GM12878 (cell line): ENCODE results near the gene RPS6KA4. TPM values are rescaled to one million over a fixed set of nuclear protein-coding genes. Genes with fewer than 3 reads are reported as not detected.

Experiments used
- ATAC-seq: fragments of 200-7000 bp; cut with Tn5 transposase; 3 replicates; pipeline ENCODE4 v1.9.1; 2020; ENCODE audit warnings: mild to moderate bottlenecking, moderate library complexity
- BruUV-seq: library from RNA; stranded (reverse); fragments of 400-500 nt; replicated peaks from 2 replicates; lab custom pipeline; 2021; lab: Mats Ljungman, UMichigan
- CTCF ChIA-PET: fragments of 300-600 bp; sonication (Branson Sonifier 250); formaldehyde crosslinking; extraction: SDS; loops from one replicate; lab custom pipeline; 2021; ENCODE audit warnings: inconsistent platforms; lab: Yijun Ruan, JAX
- POLR2A ChIA-PET: fragments of 350-600 bp; formaldehyde crosslinking; extraction: SDS; loops from one replicate; lab custom pipeline; 2021; ENCODE audit warnings: inconsistent platforms; lab: Charles Lee
- RAD21 ChIA-PET: fragments of 300-600 bp; sonication (Branson Sonifier 250); formaldehyde crosslinking; loops from one replicate; lab custom pipeline; 2023; ENCODE audit warnings: antibody characterized with exemption; ENCODE audit not compliant: unreplicated experiment; lab: Charles Lee
- SMC1A ChIA-PET: fragments of 300-600 bp; sonication (Branson Sonifier 250); formaldehyde crosslinking; loops from one replicate; lab custom pipeline; 2023; ENCODE audit not compliant: unreplicated experiment, uncharacterized antibody; lab: Charles Lee
- DNase-seq: peaks from one replicate; pipeline ENCODE4 v3.0.0-alpha.2; 2011; ENCODE audit warnings: low read depth, low spot score
- FAIRE-seq: peaks from 3 replicates; lab custom pipeline; 2011; peaks lifted over from hg19 to GRCh38; lab: Jason Lieb, UNC
- H2AFZ ChIP-seq: 2 replicates; pipeline ENCODE4 v1.6.0; 2011; ENCODE audit warnings: low read depth, low read length, control low read depth; ENCODE audit not compliant: control insufficient read depth
- H3K27ac ChIP-seq: 2 replicates; pipeline ENCODE4 v1.5.1; 2011; ENCODE audit warnings: control low read depth; ENCODE audit not compliant: control insufficient read depth, insufficient read depth
- H3K27me3 ChIP-seq, 2 experiments: replicated peaks in 1 of 2; 2 replicates each; pipeline versions ENCODE4 v1.6.0 to v1.6.1; 2011; ENCODE audit warnings: low read length in 1 of 2; ENCODE audit not compliant: control insufficient read depth in 2 of 2, insufficient read depth in 2 of 2
- H3K36me3 ChIP-seq, 2 experiments: 2 replicates each; pipeline ENCODE4 v1.5.1; 2011; ENCODE audit warnings: low read length in 1 of 2; ENCODE audit not compliant: control insufficient read depth in 2 of 2, insufficient read depth in 2 of 2
- H3K4me1 ChIP-seq: 2 replicates; pipeline ENCODE4 v1.6.1; 2011; ENCODE audit warnings: mild to moderate bottlenecking, low read length, moderate library complexity, mixed read lengths; ENCODE audit not compliant: control insufficient read depth, insufficient read depth
- H3K4me2 ChIP-seq: 2 replicates; pipeline ENCODE4 v1.6.0; 2011; ENCODE audit warnings: control low read depth; ENCODE audit not compliant: control insufficient read depth, insufficient read depth
- H3K4me3 ChIP-seq: fragments of 200-600 bp; sonication (generic); 2 replicates; pipeline ENCODE4 v1.5.1; 2016
- H3K79me2 ChIP-seq: 2 replicates; pipeline ENCODE4 v1.6.0; 2011; ENCODE audit warnings: low read length; ENCODE audit not compliant: control insufficient read depth, insufficient read depth
- H3K9ac ChIP-seq: 2 replicates; pipeline ENCODE4 v1.8.0; 2011; ENCODE audit warnings: low read length, control low read depth, mixed read lengths; ENCODE audit not compliant: control insufficient read depth, insufficient read depth
- H3K9me3 ChIP-seq: replicated peaks from 3 replicates; pipeline ENCODE4 v1.5.1; 2011; ENCODE audit warnings: mild to moderate bottlenecking, low read length; ENCODE audit not compliant: control insufficient read depth, insufficient read depth
- H4K20me1 ChIP-seq: 2 replicates; pipeline ENCODE4 v1.6.0; 2011; ENCODE audit not compliant: control insufficient read depth, insufficient read depth
- CREM ChIP-seq: IDR thresholded peaks from 2 replicates; pipeline ENCODE4 v1.6.1; 2014; ENCODE audit warnings: antibody characterized with exemption, low read depth
- MEF2A ChIP-seq: IDR thresholded peaks from 2 replicates; pipeline ENCODE4 v1.6.1; 2011; ENCODE audit warnings: low read depth, mild to moderate bottlenecking, low read length, moderate library complexity; ENCODE audit not compliant: insufficient read depth
- RFX5 ChIP-seq: IDR thresholded peaks from 2 replicates; pipeline ENCODE4 v1.6.1; 2011; ENCODE audit warnings: low read depth, low read length, improper control_type of control experiment
- SMC3 ChIP-seq: IDR thresholded peaks from 2 replicates; pipeline ENCODE4 v1.6.1; 2011; ENCODE audit warnings: low read length, improper control_type of control experiment, borderline replicate concordance
- SRF ChIP-seq, 2 experiments: IDR thresholded peaks; 2 replicates each; pipeline ENCODE4 v1.6.1; 2011; ENCODE audit warnings: low read depth in 2 of 2, low read length in 2 of 2, mild to moderate bottlenecking in 1 of 2, moderate library complexity in 1 of 2
- ZBTB33 ChIP-seq: fragments of 450-650 bp; IDR thresholded peaks from 2 replicates; pipeline ENCODE4 v1.6.1; 2017; ENCODE audit warnings: mild to moderate bottlenecking
- WGBS: methylation state at CpG from one replicate; pipeline ENCODE4 v1.1.6; 2016; ENCODE audit warnings: low lambda C conversion rate; ENCODE audit not compliant: insufficient replicate concordance, insufficient coverage; ENCODE audit errors: missing lambda C conversion rate; 5-methylcytosine and 5-hydroxymethylcytosine counted together
- in situ Hi-C: fragments of 300-500 bp; cut with MboI; formaldehyde crosslinking; loops from 9 replicates; pipeline ENCODE4 v1.14.3; 2018; ENCODE audit warnings: mixed read lengths
- intact Hi-C: fragments of 100-400 bp; cut with micrococcal nuclease; formaldehyde crosslinking; loops from one replicate; pipeline ENCODE4 v1.14.2; 2022; ENCODE audit not compliant: unreplicated experiment
- polyA plus RNA-seq, 11 experiments: library from polyadenylated mRNA; depleted of rRNA in 4 of 11; unstranded in 6 of 11; stranded (reverse) in 5 of 11; fragments of >200 nt; fragmentation: Nextera tagmentation in 4 of 11; fragmentation: Illumina TruSeq in 1 of 11; extraction: Ambion mirVana in 4 of 11; extraction: Trizol in 1 of 11; gene quantifications; 1 replicate in 1 of 11; 2 replicates in 10 of 11; pipeline versions ENCODE4 v1.2.1 to v1.2.3, GENCODE V29; 2011 to 2016; ENCODE audit warnings: inconsistent platforms in 2 of 11, missing spikeins in 2 of 11, low read depth in 1 of 11
- total RNA-seq, 4 experiments: library from RNA; depleted of rRNA in 3 of 4; stranded (reverse); fragments of >200 nt in 3 of 4; fragmentation: Illumina TruSeq in 1 of 4; extraction: Trizol in 1 of 4; gene quantifications; 2 replicates each; pipeline versions ENCODE4 v1.2.1 to v1.2.3, GENCODE V29; 2013 to 2021

RPS6KA4 gene
- total and polyA plus RNA-seq, 10 of the 15 experiments (the other 5 are each of a cell fraction or from before 2014, with no cell fraction given): 0.34 to 32.6 (median 11.3) TPM

- no TSS peak for BruUV-seq
- Histone ChIP-seq H2AFZ (no peak overlapping the region), H3K79me2 (peaks cover 16% of the 10 kb centered on the region), H4K20me1 (no peaks in the 10 kb centered on the region), H3K27me3 (no peaks in the 10 kb centered on the region), H3K4me3 (no peak overlapping the region), H3K9me3 (no peaks in the 10 kb centered on the region; the same call in 2 of the 3 replicates), H3K4me2 (no peak overlapping the region), H3K36me3 (peaks cover 0 to 2% of the 10 kb centered on the region in 2 experiments; a peak in 2 of 4 replicates), H3K4me1 (peaks cover 4% of the 10 kb centered on the region; the same call in 1 of the 2 replicates), H3K27ac (no peak overlapping the region), H3K9ac (no peak overlapping the region)
- ChIA-PET CTCF (interaction anchor here (1.3 to 3.6 kb wide), 4 partner anchors 9 to 126 kb away, joined by 3 to 19 read pairs (median 11); no protein-coding TSS in a partner anchor), RAD21 (interaction anchor here (0.6 kb wide), 1 partner anchor 9 kb away, joined by 4 read pairs; no protein-coding TSS in a partner anchor), SMC1A (interaction anchor here (1.5 kb wide), 1 partner anchor 9 kb away, joined by 4 read pairs; no protein-coding TSS in a partner anchor), POLR2A (interaction anchor here (1.4 to 2.1 kb wide), 2 partner anchors 9 to 19 kb away, joined by 3 to 6 read pairs; no protein-coding TSS in a partner anchor)
- no peak for ATAC-seq
- FAIRE-seq: no peak
- in situ Hi-C loops (no loop called here), intact Hi-C loops (no loop called here)
- TF ChIP-seq MEF2A (no peak), SMC3 (no peak), CREM (no peak), SRF (IDR thresholded peaks at IDR 0.05; ENCODE audit: low read depth in 2 of 2, low read length in 2 of 2) (no peak), RFX5 (no peak), ZBTB33 (no peak)
- no peak for DNase-seq
- WGBS: 83% methylated on average over 7 of the region's 7 CpGs
These were observed 36.1 kb upstream of the RPS6KA4 start for GRCh38 chr11:64322925-64323260.
